H9 (cell line): Measurements from ENCODE around the gene ANGPTL4. TPM values are rescaled to one million over a fixed set of nuclear protein-coding genes. Genes with fewer than 3 reads are reported as not detected.

Experiments
- DNase-seq: peaks from one replicate; pipeline ENCODE4 v3.0.0-alpha.2; 2017
- H2AFZ ChIP-seq: one replicate; pipeline ENCODE4 v1.6.1; 2013; ENCODE audit warnings: mild to moderate bottlenecking, low read length, control low read depth, moderate library complexity
- H2AK5ac ChIP-seq: 2 replicates; pipeline ENCODE4 v1.6.1; 2013; ENCODE audit warnings: low read length, control low read depth, mixed read lengths; ENCODE audit not compliant: insufficient read length
- H2BK120ac ChIP-seq: one replicate; pipeline ENCODE4 v1.6.1; 2013; ENCODE audit warnings: low read depth, mild to moderate bottlenecking, low read length, control low read depth, inconsistent platforms; ENCODE audit not compliant: poor library complexity, severe bottlenecking
- H2BK12ac ChIP-seq: 2 replicates; pipeline ENCODE4 v1.6.1; 2013; ENCODE audit warnings: low read length, control low read depth, mixed read lengths, low read depth; ENCODE audit not compliant: insufficient read length
- H2BK15ac ChIP-seq: 2 replicates; pipeline ENCODE4 v1.6.1; 2013; ENCODE audit warnings: low read depth, low read length, control low read depth
- H2BK20ac ChIP-seq: one replicate; pipeline ENCODE4 v1.6.1; 2013; ENCODE audit warnings: low read depth, mild to moderate bottlenecking, low read length, control low read depth, inconsistent platforms; ENCODE audit not compliant: poor library complexity, severe bottlenecking
- H2BK5ac ChIP-seq: 2 replicates; pipeline ENCODE4 v1.6.1; 2013; ENCODE audit warnings: low read length, control low read depth, mixed read lengths; ENCODE audit not compliant: insufficient read length
- H3K14ac ChIP-seq: 2 replicates; pipeline ENCODE4 v1.6.1; 2013; ENCODE audit warnings: low read length, control low read depth; ENCODE audit not compliant: insufficient read depth
- H3K18ac ChIP-seq: 2 replicates; pipeline ENCODE4 v1.6.1; 2013; ENCODE audit warnings: low read depth, mild to moderate bottlenecking, mixed read lengths, low read length, control low read depth; ENCODE audit not compliant: insufficient read length
- H3K23ac ChIP-seq: 2 replicates; pipeline ENCODE4 v1.6.1; 2013; ENCODE audit warnings: low read length, control low read depth, mixed read lengths, low read depth; ENCODE audit not compliant: insufficient read length
- H3K23me2 ChIP-seq: 2 replicates; pipeline ENCODE4 v1.6.1; 2013; ENCODE audit warnings: low read depth, mild to moderate bottlenecking, mixed read lengths, low read length, control low read depth; ENCODE audit not compliant: insufficient read length, poor library complexity, severe bottlenecking
- H3K27ac ChIP-seq: 2 replicates; pipeline ENCODE4 v1.5.1; 2013; ENCODE audit warnings: low read length, control low read depth, mixed read lengths, low read depth; ENCODE audit not compliant: insufficient read length
- H3K27me3 ChIP-seq: 2 replicates; pipeline ENCODE4 v1.6.1; 2013; ENCODE audit warnings: low read length, control low read depth, inconsistent platforms; ENCODE audit not compliant: insufficient read depth
- H3K4ac ChIP-seq: 2 replicates; pipeline ENCODE4 v1.6.1; 2013; ENCODE audit warnings: low read depth, mild to moderate bottlenecking, control low read depth, inconsistent platforms, low read length, moderate library complexity
- H3K4me1 ChIP-seq: 2 replicates; pipeline ENCODE4 v1.6.1; 2013; ENCODE audit warnings: low read length, control low read depth, inconsistent platforms; ENCODE audit not compliant: insufficient read depth
- H3K4me2 ChIP-seq: 2 replicates; pipeline ENCODE4 v1.6.1; 2013; ENCODE audit warnings: low read length, control low read depth, mixed read lengths; ENCODE audit not compliant: insufficient read length, insufficient read depth
- H3K56ac ChIP-seq: 2 replicates; pipeline ENCODE4 v1.6.1; 2013; ENCODE audit warnings: low read depth, mild to moderate bottlenecking, mixed read lengths, low read length, control low read depth; ENCODE audit not compliant: insufficient read length
- H3K79me1 ChIP-seq: 2 replicates; pipeline ENCODE4 v1.6.1; 2013; ENCODE audit warnings: low read depth, mild to moderate bottlenecking, moderate library complexity, low read length, control low read depth, inconsistent platforms; ENCODE audit not compliant: insufficient read depth, poor library complexity, severe bottlenecking
- H3K79me2 ChIP-seq: 2 replicates; pipeline ENCODE4 v1.6.1; 2013; ENCODE audit warnings: low read length, control low read depth, inconsistent platforms; ENCODE audit not compliant: insufficient read depth
- H3K9ac ChIP-seq: 2 replicates; pipeline ENCODE4 v1.6.1; 2013; ENCODE audit warnings: low read length, control low read depth, mixed read lengths; ENCODE audit not compliant: insufficient read length; ENCODE audit errors: extremely low read depth
- H3K9me3 ChIP-seq: one replicate; pipeline ENCODE4 v1.6.1; 2013; ENCODE audit warnings: low read depth, low read length, inconsistent platforms; ENCODE audit not compliant: control insufficient read depth
- H3T11ph ChIP-seq: one replicate; pipeline ENCODE4 v1.6.1; 2013; ENCODE audit warnings: mild to moderate bottlenecking, low read length, control low read depth, inconsistent platforms
- H4K20me1 ChIP-seq: one replicate; pipeline ENCODE4 v1.6.1; 2013; ENCODE audit not compliant: control insufficient read depth, insufficient read length, insufficient read depth
- H4K5ac ChIP-seq: 2 replicates; pipeline ENCODE4 v1.6.1; 2013; ENCODE audit warnings: low read depth, mild to moderate bottlenecking, mixed read lengths, low read length, control low read depth; ENCODE audit not compliant: insufficient read length
- H4K8ac ChIP-seq: replicated peaks from 2 replicates; pipeline ENCODE4 v1.6.1; 2013; ENCODE audit warnings: low read length, control low read depth, mixed read lengths, low read depth; ENCODE audit not compliant: insufficient read length
- H4K91ac ChIP-seq: 2 replicates; pipeline ENCODE4 v1.6.1; 2013; ENCODE audit warnings: low read depth, mild to moderate bottlenecking, moderate library complexity, mixed read lengths, low read length, control low read depth; ENCODE audit not compliant: insufficient read length
- H3K27ac Mint-ChIP-seq, 3 experiments: 2 replicates in 2 of 3; 3 replicates in 1 of 3; pipeline ENCODE4 v1.8.0; 2020 to 2021; ENCODE audit warnings: mixed read lengths in 3 of 3, mild to moderate bottlenecking in 1 of 3, moderate library complexity in 1 of 3
- H3K27me3 Mint-ChIP-seq: 2 replicates; pipeline ENCODE4 v1.8.0; 2021; ENCODE audit warnings: low read depth, mild to moderate bottlenecking, moderate library complexity, mixed read lengths
- H3K36me3 Mint-ChIP-seq, 3 experiments: 2 replicates in 2 of 3; 3 replicates in 1 of 3; pipeline ENCODE4 v1.8.0; 2020 to 2021; ENCODE audit warnings: low read depth in 3 of 3, mixed read lengths in 3 of 3; ENCODE audit not compliant: insufficient read depth in 1 of 3
- H3K4me1 Mint-ChIP-seq, 2 experiments: 2 replicates each; pipeline ENCODE4 v1.8.0; 2020; ENCODE audit warnings: mixed read lengths in 2 of 2
- H3K4me3 Mint-ChIP-seq, 2 experiments: 2 replicates in 1 of 2; 3 replicates in 1 of 2; pipeline ENCODE4 v1.8.0; 2020 to 2021; ENCODE audit warnings: mild to moderate bottlenecking in 2 of 2, mixed read lengths in 2 of 2, moderate library complexity in 1 of 2
- H3K9me3 Mint-ChIP-seq, 2 experiments: 2 replicates in 1 of 2; 3 replicates in 1 of 2; pipeline ENCODE4 v1.8.0; 2020; ENCODE audit warnings: mild to moderate bottlenecking in 2 of 2, mixed read lengths in 2 of 2, moderate library complexity in 1 of 2
- WGBS: extraction: QIAGEN DNeasy Blood & Tissue Kit; methylation state at CpG from one replicate; pipeline ENCODE4 v1.1.7; 2013; ENCODE audit warnings: missing lambda C conversion rate, low lambda C conversion rate, mixed read lengths; ENCODE audit not compliant: insufficient read length; ENCODE audit errors: extremely low coverage; 5-methylcytosine and 5-hydroxymethylcytosine counted together
- total RNA-seq: library from RNA; stranded (reverse); gene quantifications from 2 replicates; pipeline ENCODE4 v1.2.1, GENCODE V29; 2021
- TF ChIP-seq, protein P1 (sequence below): fragments of 200-600 bp; sonication (generic); conservative IDR thresholded peaks from 3 replicates; pipeline ENCODE4 v1.8.0; 2021; ENCODE audit warnings: antibody characterized with exemption, mild to moderate bottlenecking

Gene ANGPTL4
- total RNA-seq, 1 experiment from 2014 or later = 1.9 TPM

DNA sequence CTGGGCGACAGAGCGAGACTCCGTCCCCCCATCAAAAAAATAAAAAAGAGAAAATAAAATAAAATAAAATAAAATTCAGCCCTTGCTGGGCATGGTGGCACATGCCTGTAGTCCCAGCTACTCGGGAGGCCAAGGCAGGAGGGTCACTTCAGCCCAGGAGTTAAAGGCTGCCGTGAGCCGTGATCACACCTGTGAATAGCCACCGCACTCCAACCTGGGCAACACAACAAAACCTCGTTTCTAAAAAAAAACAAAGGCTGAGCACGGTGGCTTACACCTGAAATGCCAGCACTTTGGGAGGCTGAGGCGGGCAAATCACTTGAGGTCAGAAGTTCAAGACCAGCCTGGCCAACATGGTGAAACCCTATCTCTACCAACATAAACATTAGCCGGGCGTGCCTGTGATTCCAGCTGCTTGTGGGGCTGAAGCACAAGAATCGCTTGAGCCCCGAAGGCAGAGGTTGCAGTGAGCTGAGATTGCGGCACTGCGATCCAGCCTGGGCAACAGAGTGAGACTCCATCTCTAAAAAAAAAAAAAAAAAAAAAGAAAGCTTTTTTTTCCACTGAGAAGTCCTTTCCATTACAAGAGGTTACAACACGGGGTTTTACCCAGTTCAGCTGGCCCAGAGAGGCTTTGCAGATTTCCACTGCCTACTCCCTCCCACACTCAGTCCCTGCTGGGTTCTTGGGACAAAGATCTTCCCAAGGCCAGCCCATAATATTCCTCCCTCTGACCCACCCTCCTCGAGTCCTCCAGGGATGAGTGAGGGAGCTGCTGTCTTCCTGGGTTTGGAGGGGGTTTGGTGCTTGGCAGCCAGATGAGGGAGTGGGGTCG is 6.4 kb downstream of the ANGPTL4 start:
- Histone ChIP-seq H3K23me2 (no peaks in the 10 kb centered on the region), H3K56ac (no peak overlapping the region), H3K27me3 (no peaks in the 10 kb centered on the region), H3K14ac (no peak overlapping the region), H3T11ph (no peak overlapping the region), H3K79me2 (no peaks in the 10 kb centered on the region), H2AK5ac (no peak overlapping the region), H3K4ac (no peak overlapping the region), H2BK120ac (no peak overlapping the region), H3K79me1 (no peaks in the 10 kb centered on the region), H4K8ac (no peak overlapping the region), H3K4me1 (peaks cover 4% of the 10 kb centered on the region; the same call in 1 of the 2 replicates), H4K20me1 (no peaks in the 10 kb centered on the region), H2BK15ac (no peak overlapping the region), H3K4me2 (no peak overlapping the region), H3K9me3 (no peaks in the 10 kb centered on the region), H3K18ac (no peak overlapping the region), H3K9ac (no peak overlapping the region), H4K5ac (no peak overlapping the region), H4K91ac (no peak overlapping the region), H3K23ac (no peak overlapping the region), H3K27ac (no peak overlapping the region), H2AFZ (no peak overlapping the region), H2BK5ac (no peak overlapping the region), H2BK20ac (no peak overlapping the region), H2BK12ac (no peak overlapping the region)
- no peak overlapping the region for H3K27ac Mint-ChIP-seq
- no CpG with 5 or more reads among the region's 19 CpGs for WGBS
- H3K4me3 Mint-ChIP-seq = no peak overlapping the region
- no peaks in the 10 kb centered on the region for H3K9me3 Mint-ChIP-seq
- peaks cover 24% of the 10 kb centered on the region for H3K27me3 Mint-ChIP-seq
- peaks cover 17 to 22% of the 10 kb centered on the region in 2 experiments for H3K4me1 Mint-ChIP-seq
- H3K36me3 Mint-ChIP-seq = peaks cover 2 to 16% (median 11%) of the 10 kb centered on the region in 3 experiments; a peak in 4 of 7 replicates
- TF ChIP-seq, protein P1, sequence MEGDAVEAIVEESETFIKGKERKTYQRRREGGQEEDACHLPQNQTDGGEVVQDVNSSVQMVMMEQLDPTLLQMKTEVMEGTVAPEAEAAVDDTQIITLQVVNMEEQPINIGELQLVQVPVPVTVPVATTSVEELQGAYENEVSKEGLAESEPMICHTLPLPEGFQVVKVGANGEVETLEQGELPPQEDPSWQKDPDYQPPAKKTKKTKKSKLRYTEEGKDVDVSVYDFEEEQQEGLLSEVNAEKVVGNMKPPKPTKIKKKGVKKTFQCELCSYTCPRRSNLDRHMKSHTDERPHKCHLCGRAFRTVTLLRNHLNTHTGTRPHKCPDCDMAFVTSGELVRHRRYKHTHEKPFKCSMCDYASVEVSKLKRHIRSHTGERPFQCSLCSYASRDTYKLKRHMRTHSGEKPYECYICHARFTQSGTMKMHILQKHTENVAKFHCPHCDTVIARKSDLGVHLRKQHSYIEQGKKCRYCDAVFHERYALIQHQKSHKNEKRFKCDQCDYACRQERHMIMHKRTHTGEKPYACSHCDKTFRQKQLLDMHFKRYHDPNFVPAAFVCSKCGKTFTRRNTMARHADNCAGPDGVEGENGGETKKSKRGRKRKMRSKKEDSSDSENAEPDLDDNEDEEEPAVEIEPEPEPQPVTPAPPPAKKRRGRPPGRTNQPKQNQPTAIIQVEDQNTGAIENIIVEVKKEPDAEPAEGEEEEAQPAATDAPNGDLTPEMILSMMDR = no peak
- no peak for DNase-seq
